Gastroesophageal sphincter (tissue), 4 donors: Measurements from ENCODE around the gene TNFAIP8L1. TPM values are rescaled to one million over a fixed set of nuclear protein-coding genes. Genes with fewer than 3 reads are reported as not detected.
A peak's percentile ranks its signal among the peaks of the same experiment; 100 is the strongest.
"Not testable (repeated sequence)": the region's sequence is repeated elsewhere in the genome, so short reads cannot be mapped to it uniquely, and the experiment has no call there.

Source experiments
- ATAC-seq: fragments of 150-250 bp; one replicate; pipeline ENCODE4 v1.9.1; 2016; ENCODE audit warnings: mild to moderate bottlenecking, moderate library complexity
- H3K27ac ChIP-seq, 4 donors: fragments of 200-600 bp; sonication (generic) in 3 of 4; 1 replicate in 3 of 4; 2 replicates in 1 of 4; pipeline ENCODE4 v1.5.1; 2016 to 2019
- H3K27me3 ChIP-seq: fragments of 200-600 bp; sonication (generic); one replicate; pipeline ENCODE4 v1.5.1; 2019
- H3K36me3 ChIP-seq, 2 donors: fragments of 200-600 bp; sonication (generic); one replicate each; pipeline ENCODE4 v1.5.1; 2019; ENCODE audit warnings: control low read depth in 1 of 2
- H3K4me1 ChIP-seq, 3 donors: fragments of 200-600 bp; sonication (generic); 1 replicate in 2 of 3; 2 replicates in 1 of 3; pipeline ENCODE4 v1.5.1; 2016 to 2019; ENCODE audit warnings: control low read depth in 2 of 3
- H3K4me3 ChIP-seq, 2 donors: fragments of 200-600 bp; sonication (generic); one replicate each; pipeline ENCODE4 v1.5.1; 2019; ENCODE audit warnings: mild to moderate bottlenecking in 1 of 2, moderate library complexity in 1 of 2
- H3K9me3 ChIP-seq, 3 donors: fragments of 200-600 bp; sonication (generic); one replicate each; pipeline ENCODE4 v1.5.1; 2017 to 2019; ENCODE audit warnings: control low read depth in 2 of 3
- CTCF ChIP-seq, 4 experiments: fragments of 200-600 bp in 2 of 4; fragments of 450-650 bp in 2 of 4; sonication (generic) in 1 of 4; IDR thresholded peaks; one replicate each; pipeline ENCODE4 v1.5.1; 2017 to 2019; ENCODE audit warnings: antibody characterized with exemption in 4 of 4, mild to moderate bottlenecking in 2 of 4, moderate library complexity in 2 of 4
- EP300 ChIP-seq: sonication (generic); formaldehyde crosslinking; IDR thresholded peaks from one replicate; pipeline ENCODE4 v1.6.1; 2017; ENCODE audit warnings: antibody characterized with exemption, mild to moderate bottlenecking
- POLR2A ChIP-seq, 2 donors: fragments of 450-650 bp; IDR thresholded peaks; one replicate each; pipeline ENCODE4 v1.6.1; 2017; ENCODE audit warnings: antibody characterized with exemption in 2 of 2, mild to moderate bottlenecking in 2 of 2, moderate library complexity in 1 of 2
- POLR2AphosphoS5 ChIP-seq: sonication (generic); formaldehyde crosslinking; IDR thresholded peaks from one replicate; pipeline ENCODE4 v1.6.1; 2017; ENCODE audit warnings: antibody characterized with exemption
- WGBS, 2 donors: methylation state at CpG; one replicate each; pipeline ENCODE4 v1.1.5; 2018; ENCODE audit warnings: low coverage in 1 of 2; 5-methylcytosine and 5-hydroxymethylcytosine counted together
- total RNA-seq, 4 donors: library from RNA; depleted of rRNA; stranded (reverse); fragments of >200 nt; gene quantifications; one replicate each; pipeline ENCODE4 v1.1.0, GENCODE V29; 2016

Gene TNFAIP8L1
- total RNA-seq, 4 donors from 2014 or later = 5.8 to 16.4 (median 7.0) TPM

DNA sequence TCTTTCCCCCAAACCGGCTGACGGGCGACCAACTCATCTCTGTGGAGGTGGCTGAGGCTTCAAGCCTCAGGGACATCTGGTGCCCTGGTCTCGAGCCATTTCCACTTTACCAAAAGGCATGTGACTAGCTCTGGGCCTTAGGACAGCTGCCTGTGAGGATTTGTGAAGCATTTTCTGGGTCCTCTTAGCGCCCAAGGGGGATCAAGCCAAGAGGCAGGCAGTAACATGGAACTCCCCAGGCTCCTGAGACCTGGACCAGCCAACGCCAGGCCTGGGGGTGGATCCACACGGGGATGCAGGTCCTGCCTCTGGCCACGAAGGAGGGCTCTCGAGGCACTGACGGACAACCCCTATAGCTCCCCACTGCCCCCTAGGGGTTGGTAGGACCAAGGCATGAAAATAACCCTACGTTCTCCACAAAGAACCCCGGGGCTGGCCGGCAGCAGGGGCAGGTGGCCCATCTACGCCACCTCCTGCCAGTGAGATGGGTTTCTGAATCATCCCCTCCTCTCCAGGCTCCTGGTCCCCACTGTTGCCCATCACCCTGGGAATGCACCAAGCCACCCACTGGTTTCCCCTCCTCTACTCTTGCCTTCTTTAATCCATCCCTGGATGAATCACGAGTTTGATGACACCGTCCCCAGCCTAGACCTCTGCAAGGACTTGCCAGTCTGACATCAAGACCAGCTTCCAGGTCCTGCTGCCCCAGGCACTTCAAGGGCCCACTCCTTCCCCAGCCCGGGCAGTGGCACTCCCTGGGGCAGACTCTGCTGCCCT lies 37.8 kb downstream of the TNFAIP8L1 start:
- TF ChIP-seq CTCF (IDR thresholded peaks at IDR 0.05) (peak in 3 of 4 experiments; percentile 36 to 54 (median 39)), POLR2AphosphoS5 (no peak)
- H3K9me3 ChIP-seq = no peaks in the 10 kb centered on the region
- peak overlapping the region in 2 of 4 donors; percentile 24 to 25 for H3K27ac ChIP-seq
- 71 to 100% methylated on average over 2 to 7 of the region's 17 CpGs for WGBS, 2 donors
- peaks cover 0 to 75% of the 10 kb centered on the region in 2 donors for H3K36me3 ChIP-seq
- H3K4me3 ChIP-seq = no peak overlapping the region
- no peaks in the 10 kb centered on the region for H3K27me3 ChIP-seq
- H3K4me1 ChIP-seq = no peaks in the 10 kb centered on the region
- peak; percentile 51 for ATAC-seq

DNA sequence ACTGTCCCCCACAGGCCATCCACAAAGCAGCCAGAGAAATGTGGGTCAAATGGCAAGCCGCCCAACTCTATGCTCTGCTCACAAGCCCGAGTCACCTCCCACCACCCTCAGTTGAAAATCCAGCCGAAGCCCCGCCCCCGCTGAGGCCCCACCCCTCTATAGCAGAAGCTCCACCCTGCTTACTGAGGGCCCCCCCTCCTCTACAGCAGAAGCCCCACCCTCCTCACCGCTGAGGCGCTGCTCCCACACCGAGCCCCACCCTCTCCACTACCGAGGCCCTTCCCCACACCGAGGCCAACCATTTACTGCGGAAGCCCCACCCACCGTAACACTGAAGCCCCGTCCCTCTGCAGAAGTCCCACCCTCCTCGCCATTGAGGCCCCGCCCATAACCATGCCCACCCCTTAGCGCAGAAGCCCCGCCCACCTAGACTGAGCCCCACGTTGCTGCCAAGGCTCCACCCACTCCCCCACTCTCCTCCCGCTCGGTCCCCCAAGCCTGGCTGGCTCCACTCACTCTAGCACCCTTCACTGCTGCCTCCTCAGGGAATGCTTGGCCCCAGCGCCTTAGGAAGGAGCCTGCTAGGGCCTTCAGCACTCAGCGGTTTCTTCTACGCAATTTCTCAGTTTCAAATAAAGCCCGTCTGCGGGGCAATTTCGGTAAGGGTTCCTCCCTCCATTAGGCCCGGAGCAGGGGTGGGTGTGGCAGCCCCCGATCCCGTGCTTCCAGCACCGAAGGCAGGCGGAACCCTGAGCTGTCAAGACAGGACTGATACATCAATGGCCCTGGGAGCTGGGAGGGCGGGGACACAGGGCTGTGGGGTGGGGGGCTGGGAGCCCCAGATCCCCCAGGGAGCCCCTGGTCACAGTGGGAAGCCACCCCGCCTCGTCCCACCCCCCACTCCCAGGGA lies 39.8 kb downstream of the TNFAIP8L1 start:
- Histone ChIP-seq H3K27ac (peak overlapping the region in 3 of 4 donors; percentile 15 to 46 (median 35)), H3K4me1 (no peaks in the 10 kb centered on the region), H3K9me3 (no peaks in the 10 kb centered on the region), H3K4me3 (no peak overlapping the region), H3K27me3 (no peaks in the 10 kb centered on the region), H3K36me3 (peaks cover 0 to 95% of the 10 kb centered on the region in 2 donors)
- TF ChIP-seq EP300 (no peak), POLR2A (IDR thresholded peaks at IDR 0.05) (no peak)
- WGBS, 2 donors = 41 to 50% methylated on average over 7 to 11 of the region's 34 CpGs
- peak; percentile 50 for ATAC-seq

DNA sequence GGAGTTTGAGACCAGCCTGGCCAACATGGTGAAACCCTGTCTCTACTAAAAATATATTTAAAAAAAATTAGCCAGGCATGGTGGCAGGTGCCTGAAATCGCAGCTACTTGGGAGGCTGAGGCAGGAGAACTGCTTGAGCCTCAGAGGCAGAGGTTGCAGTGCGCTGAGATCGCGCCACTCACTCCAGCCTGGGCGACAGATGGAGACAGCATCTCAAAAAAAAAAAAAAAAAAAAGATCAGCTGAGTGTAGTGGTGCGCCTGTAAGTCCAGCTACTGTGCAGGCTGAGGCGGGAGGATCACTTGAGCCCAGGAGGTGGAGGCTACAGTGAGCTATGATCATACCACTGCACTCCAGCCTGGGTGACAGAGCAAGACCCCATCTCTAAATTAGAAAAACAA lies 40.7 kb downstream of the TNFAIP8L1 start:
- H3K4me3 ChIP-seq, H3K9me3 ChIP-seq, H3K27ac ChIP-seq, H3K4me1 ChIP-seq, H3K27me3 ChIP-seq, ATAC-seq: not testable (repeated sequence)
- 100% methylated on average over 1 to 3 of the region's 7 CpGs for WGBS, 2 donors
- H3K36me3 ChIP-seq = peaks cover 0 to 100% of the 10 kb centered on the region in 2 donors

DNA sequence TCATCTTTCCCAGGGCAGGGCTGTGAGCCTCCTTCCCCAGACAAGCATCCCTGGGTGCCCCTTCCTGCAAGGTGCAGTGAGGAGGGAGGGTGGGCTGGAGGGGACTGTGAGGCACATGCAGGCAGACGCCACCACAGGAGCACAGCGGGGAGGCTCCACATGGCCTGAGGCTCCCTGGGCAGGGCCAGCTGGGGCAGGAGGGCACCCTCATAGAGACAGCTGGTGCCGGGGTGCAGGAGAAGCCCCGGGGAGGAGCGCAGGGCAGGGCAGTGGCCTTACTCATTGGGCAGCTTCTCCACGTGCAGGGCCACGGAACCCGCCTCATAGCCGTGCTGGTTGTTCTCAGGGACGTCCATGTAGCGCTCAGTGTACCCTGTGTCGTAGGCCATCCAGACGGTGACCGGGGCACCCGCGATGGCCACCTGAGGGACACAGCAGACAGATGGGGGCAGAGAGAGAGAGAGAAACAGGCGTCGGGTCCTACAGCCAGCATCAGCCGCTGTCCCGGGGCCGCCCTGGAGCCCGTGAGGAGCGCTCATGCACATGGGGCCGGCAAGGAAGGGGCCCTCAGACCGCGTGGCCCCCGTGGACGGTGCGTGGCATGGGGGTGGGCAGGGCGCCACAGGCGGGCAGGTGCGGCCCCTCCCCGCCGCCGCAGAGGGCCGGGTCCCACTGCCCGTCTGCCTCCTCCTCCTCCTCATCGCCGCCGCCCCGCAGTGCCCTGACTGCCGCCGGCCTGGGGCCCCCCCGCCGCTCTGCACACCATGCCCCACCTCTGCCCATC lies 43.3 kb downstream of the TNFAIP8L1 start:
- no peaks in the 10 kb centered on the region for H3K4me1 ChIP-seq
- ATAC-seq = no peak
- 93% methylated on average over 7 of the region's 45 CpGs; no CpG with 5 or more reads in 1 of the 2 donors for WGBS, 2 donors
- no peak overlapping the region for H3K4me3 ChIP-seq
- TF ChIP-seq POLR2A (IDR thresholded peaks at IDR 0.05) (no peak), EP300 (no peak), CTCF (IDR thresholded peaks at IDR 0.05) (no peak), POLR2AphosphoS5 (no peak)
- no peaks in the 10 kb centered on the region for H3K27me3 ChIP-seq
- no peak overlapping the region for H3K27ac ChIP-seq
- H3K36me3 ChIP-seq = peaks cover 0 to 100% of the 10 kb centered on the region in 2 donors
- no peaks in the 10 kb centered on the region for H3K9me3 ChIP-seq

DNA sequence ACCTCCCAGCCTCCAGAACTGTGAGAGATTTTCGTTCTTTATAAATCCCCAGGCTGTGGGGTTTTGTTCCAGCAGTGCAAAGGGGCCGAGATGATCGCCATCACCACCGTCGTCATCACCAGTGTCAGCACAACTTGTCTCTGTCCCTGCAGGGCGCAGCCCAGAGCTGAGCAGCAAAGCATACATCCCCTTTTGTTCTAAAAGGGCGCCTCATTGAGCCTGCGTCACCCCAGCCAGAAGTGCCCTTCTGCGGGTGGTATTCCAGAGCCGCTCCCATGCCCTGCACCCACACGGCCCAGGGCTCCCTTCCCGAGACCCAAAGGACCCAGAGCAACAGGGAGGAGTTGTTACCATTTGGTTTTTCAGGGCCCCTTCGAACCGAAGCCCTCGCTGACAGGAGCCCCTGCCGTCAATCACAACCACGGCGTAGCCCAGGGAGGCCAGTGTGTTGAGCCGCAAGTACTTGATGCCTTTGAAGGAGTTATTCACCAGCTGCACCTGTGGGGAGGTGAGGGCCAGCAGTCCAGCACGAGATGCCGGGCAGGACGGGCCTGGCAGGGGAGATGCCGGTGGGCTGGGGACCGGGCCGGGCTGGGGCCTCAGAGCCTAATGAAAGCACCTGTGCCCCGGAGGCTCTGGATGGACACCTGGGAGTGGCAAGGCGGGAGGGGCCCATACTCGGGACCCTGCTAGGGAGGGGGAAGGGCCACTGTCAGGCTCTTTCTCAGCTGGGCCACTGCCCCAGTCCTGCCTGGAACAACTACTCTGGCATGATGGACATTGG lies 45.2 kb downstream of the TNFAIP8L1 start:
- TF ChIP-seq EP300 = no peak
- no peak for TF ChIP-seq POLR2A (IDR thresholded peaks at IDR 0.05)
- no peak for TF ChIP-seq CTCF (IDR thresholded peaks at IDR 0.05)
- TF ChIP-seq POLR2AphosphoS5 = no peak
- H3K27me3 ChIP-seq = no peaks in the 10 kb centered on the region
- no peak overlapping the region for H3K27ac ChIP-seq
- no peak for ATAC-seq
- H3K9me3 ChIP-seq = no peaks in the 10 kb centered on the region
- WGBS, 2 donors = 80% methylated on average over 3 of the region's 28 CpGs; no CpG with 5 or more reads in 1 of the 2 donors
- H3K4me1 ChIP-seq = no peaks in the 10 kb centered on the region
- peaks cover 0 to 100% of the 10 kb centered on the region in 2 donors for H3K36me3 ChIP-seq
- H3K4me3 ChIP-seq = no peak overlapping the region
